ENCODE results near the gene OR51A4.

- TF ChIP-seq PBX2 (CRISPR knock-in tag; IDR thresholded peaks at IDR 0.05; ENCODE audit: low read depth) = no peak
- TF ChIP-seq PBX2 (tag; conservative IDR thresholded peaks at IDR 0.05; ENCODE audit: low read depth) = no peak
- TF ChIP-seq NBN (IDR thresholded peaks at IDR 0.05; ENCODE audit: low read depth) = no peak
- TF ChIP-seq POU5F1 (IDR thresholded peaks at IDR 0.05; ENCODE audit: borderline replicate concordance, low read depth, low read length, partially characterized antibody) = no peak
- no peak for TF ChIP-seq CHD2 (IDR thresholded peaks at IDR 0.05; ENCODE audit: low read depth, low read length)
- no peak for TF ChIP-seq RAD51 (IDR thresholded peaks at IDR 0.05; ENCODE audit: borderline replicate concordance, low read depth)
- TF ChIP-seq NCOA1 (IDR thresholded peaks at IDR 0.05; ENCODE audit: low read depth) = no peak
- TF ChIP-seq ZBTB7A (IDR thresholded peaks at IDR 0.05; ENCODE audit: borderline replicate concordance, control insufficient read depth, low read depth, low read length) = no peak
- TF ChIP-seq YY1 (IDR thresholded peaks at IDR 0.05; ENCODE audit: borderline replicate concordance in 1 of 3, control insufficient read depth in 1 of 3, extremely low read depth in 1 of 3, insufficient read depth in 3 of 3, insufficient read length in 1 of 3, insufficient replicate concordance in 2 of 3, low read depth in 1 of 3, low read length in 2 of 3) = no peak
These were observed 25.1 kb downstream of the OR51A4 start for GRCh38 chr11:4922304-4922703.

All from K562 (cell line).